Fibroblast of lung (primary cell): ENCODE results near the gene RAD18.

ENCODE experiments used
- CTCF ChIP-seq, 2 donors: IDR thresholded peaks in 1 of 2; conservative IDR thresholded peaks in 1 of 2; 1 replicate in 1 of 2; 2 replicates in 1 of 2; pipeline ENCODE4 v1.5.1; 2011 to 2012; ENCODE audit warnings: low read length in 2 of 2, control low read depth in 1 of 2, inconsistent platforms in 1 of 2, low read depth in 1 of 2, mild to moderate bottlenecking in 1 of 2
- EZH2 ChIP-seq: IDR thresholded peaks from 2 replicates; pipeline ENCODE4 v1.5.1; 2012; ENCODE audit warnings: low read length, control low read depth, mild to moderate bottlenecking; ENCODE audit errors: missing control alignments

DNA sequence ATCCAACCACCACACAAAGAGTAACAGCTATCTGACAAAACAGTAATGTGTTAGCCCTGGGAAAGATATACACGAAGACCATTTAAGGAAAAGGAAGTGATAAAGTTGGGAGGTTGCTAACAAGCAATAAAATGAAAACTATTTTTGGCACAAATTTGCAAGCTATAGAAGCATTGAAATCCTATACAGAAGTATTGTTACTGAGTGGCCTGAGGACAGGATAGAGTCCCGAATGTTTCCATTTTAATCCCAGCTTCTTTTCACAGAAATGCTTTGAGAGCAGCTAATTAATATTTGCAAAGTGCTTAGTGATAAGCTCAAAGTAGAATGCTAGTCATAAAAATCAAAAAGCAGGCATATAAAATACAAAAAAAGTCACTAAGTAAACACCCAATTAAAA lies 51.5 kb downstream of the RAD18 start:
- no peak for TF ChIP-seq CTCF (conservative IDR thresholded peaks at IDR 0.05 in 1 of 2, IDR thresholded peaks at IDR 0.05 in 1 of 2; ENCODE audit: low read depth in 1 of 2, low read length in 2 of 2)
- no peak for TF ChIP-seq EZH2
